Activated T-cell treated with anti-CD3 and anti-CD28 coated beads, Interleukin-2, amount 50 U/mL, for 4 hours (primary cell): ENCODE results near the gene LARGE1. TPM values are rescaled to one million over a fixed set of nuclear protein-coding genes. Genes with fewer than 3 reads are reported as not detected.
"Not testable (repeated sequence)": the region's sequence is repeated elsewhere in the genome, so short reads cannot be mapped to it uniquely, and the experiment has no call there.

ENCODE experiments used
- ATAC-seq, 2 donors: fragments of 200-7000 bp; cut with Tn5 transposase; one replicate each; pipeline ENCODE4 v1.10.0; 2021
- DNase-seq: peaks from one replicate; pipeline ENCODE4 v3.0.0-alpha.2; 2020
- H3K27me3 Mint-ChIP-seq: one replicate; pipeline ENCODE4 v1.8.0; 2021; ENCODE audit warnings: low read depth, mixed read lengths
- H3K36me3 Mint-ChIP-seq: one replicate; pipeline ENCODE4 v1.8.0; 2022; ENCODE audit warnings: mixed read lengths; ENCODE audit not compliant: insufficient read depth
- H3K4me1 Mint-ChIP-seq: one replicate; pipeline ENCODE4 v1.8.0; 2021; ENCODE audit warnings: low read depth, mixed read lengths
- H3K4me3 Mint-ChIP-seq: one replicate; pipeline ENCODE4 v1.8.0; 2021; ENCODE audit warnings: mild to moderate bottlenecking, moderate library complexity, mixed read lengths
- H3K9me3 Mint-ChIP-seq: one replicate; pipeline ENCODE4 v1.8.0; 2021; ENCODE audit warnings: mixed read lengths
- total RNA-seq, 3 donors: library from RNA; stranded (reverse); gene quantifications; one replicate each; pipeline ENCODE4 v1.2.1, GENCODE V29; 2021

The LARGE1 gene
- total RNA-seq, 3 donors from 2014 or later, result 0.73 to 2.2 (median 1.0) TPM

DNA sequence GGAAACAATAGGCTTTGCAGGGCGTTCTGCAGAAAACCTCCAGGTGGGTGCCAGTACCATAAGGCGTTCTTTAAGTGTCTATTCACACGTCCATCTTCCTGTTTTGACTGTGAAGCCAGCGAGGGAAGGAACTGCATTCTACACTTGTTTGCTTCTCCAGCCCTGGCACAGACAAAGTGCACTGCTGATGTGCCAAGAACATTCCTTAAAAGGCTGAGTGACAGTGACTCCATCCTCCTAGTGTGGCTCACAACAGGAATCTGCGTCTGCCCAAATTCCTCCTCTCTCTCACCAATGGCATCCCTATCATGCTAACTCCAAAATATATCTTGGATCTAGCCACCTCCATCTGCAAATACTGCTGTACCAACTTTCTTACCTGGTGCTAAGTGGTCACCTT lies 454.7 kb downstream of the LARGE1 start:
- Mint-ChIP-seq H3K36me3 (peaks cover 2% of the 10 kb centered on the region), H3K27me3 (no peaks in the 10 kb centered on the region), H3K4me3 (no peak overlapping the region), H3K4me1 (no peaks in the 10 kb centered on the region), H3K9me3 (peaks cover 10% of the 10 kb centered on the region)
- DNase-seq (no peak), ATAC-seq (no peak)

DNA sequence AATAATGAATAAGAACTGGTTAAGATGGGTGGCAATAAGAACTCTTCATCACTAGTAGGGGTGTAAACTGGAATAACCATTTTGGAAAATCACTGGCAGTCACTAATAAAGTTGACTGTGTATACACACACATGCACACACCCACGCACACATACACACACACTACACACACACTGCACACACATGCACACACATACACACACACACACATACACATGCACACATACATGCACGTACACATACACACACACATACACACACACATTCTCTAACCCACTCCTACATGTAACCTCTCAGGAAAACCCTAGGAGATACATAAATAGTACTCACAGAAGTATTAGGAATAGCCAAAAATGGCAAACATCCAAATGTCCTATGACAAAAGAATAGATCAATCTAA lies 455.6 kb downstream of the LARGE1 start:
- no peaks in the 10 kb centered on the region for H3K27me3 Mint-ChIP-seq
- DNase-seq, result no peak
- no peak for ATAC-seq
- peaks cover 2% of the 10 kb centered on the region for H3K36me3 Mint-ChIP-seq
- H3K9me3 Mint-ChIP-seq, result peaks cover 11% of the 10 kb centered on the region
- H3K4me1 Mint-ChIP-seq, result no peaks in the 10 kb centered on the region
- H3K4me3 Mint-ChIP-seq, result no peak overlapping the region

DNA sequence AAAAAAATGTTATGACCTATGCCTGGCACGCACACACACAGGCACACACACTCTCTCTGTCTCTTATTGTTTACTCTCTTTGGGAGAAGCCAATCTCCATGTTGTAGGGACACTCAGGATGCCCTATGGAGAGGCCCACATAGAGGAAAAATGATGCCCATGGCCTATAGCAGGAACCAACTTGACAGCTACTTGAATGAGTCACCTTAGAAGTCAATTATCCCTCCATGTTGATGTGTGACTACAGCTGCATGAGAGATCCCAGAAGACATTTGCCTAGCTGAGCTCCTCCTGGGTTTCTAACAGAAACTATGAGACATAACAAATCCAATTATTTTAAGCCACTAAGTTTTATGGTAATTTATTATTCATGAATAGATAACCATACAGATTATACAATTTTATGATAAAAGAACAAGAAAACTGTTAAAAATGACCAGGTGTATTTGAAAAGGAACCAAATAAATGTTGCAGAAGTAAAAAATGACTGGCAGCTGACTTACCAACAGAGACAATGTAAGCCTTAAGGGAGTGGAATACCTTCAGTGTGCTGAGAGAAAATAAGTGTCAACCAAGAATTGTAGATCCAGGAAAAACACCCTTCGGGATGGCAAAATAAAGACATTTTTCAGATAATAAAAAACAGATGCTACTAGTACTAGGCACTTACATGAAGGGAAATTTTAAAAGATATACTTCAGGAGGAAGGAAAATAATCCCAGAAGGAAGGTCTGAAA lies 458.4 kb downstream of the LARGE1 start:
- DNase-seq, result no peak
- H3K9me3 Mint-ChIP-seq, result peaks cover 11% of the 10 kb centered on the region
- H3K4me1 Mint-ChIP-seq, result no peaks in the 10 kb centered on the region
- peaks cover 2% of the 10 kb centered on the region for H3K36me3 Mint-ChIP-seq
- no peak overlapping the region for H3K4me3 Mint-ChIP-seq
- H3K27me3 Mint-ChIP-seq, result peaks cover 3% of the 10 kb centered on the region
- no peak for ATAC-seq

DNA sequence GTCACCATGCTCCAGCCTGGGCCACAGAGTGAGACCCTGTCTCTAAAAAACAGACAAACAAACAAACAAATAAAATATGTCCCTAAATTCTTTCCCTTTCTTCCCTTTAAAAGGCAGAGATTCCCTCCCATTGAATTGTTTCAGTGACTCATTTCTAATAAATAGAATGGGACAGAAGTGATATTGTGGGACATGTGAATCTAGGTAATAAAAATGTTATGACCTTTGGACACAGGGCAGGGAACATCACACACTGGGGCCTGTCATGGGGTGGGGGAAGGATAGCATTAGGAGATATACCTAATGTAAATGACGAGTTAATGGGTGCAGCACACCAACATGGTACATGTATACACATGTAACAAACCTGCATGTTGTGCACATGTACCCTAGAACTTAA lies 459.0 kb downstream of the LARGE1 start:
- not testable (repeated sequence) for ATAC-seq, DNase-seq, H3K36me3 Mint-ChIP-seq, H3K4me1 Mint-ChIP-seq, H3K4me3 Mint-ChIP-seq, H3K27me3 Mint-ChIP-seq
- peaks cover 11% of the 10 kb centered on the region for H3K9me3 Mint-ChIP-seq

DNA sequence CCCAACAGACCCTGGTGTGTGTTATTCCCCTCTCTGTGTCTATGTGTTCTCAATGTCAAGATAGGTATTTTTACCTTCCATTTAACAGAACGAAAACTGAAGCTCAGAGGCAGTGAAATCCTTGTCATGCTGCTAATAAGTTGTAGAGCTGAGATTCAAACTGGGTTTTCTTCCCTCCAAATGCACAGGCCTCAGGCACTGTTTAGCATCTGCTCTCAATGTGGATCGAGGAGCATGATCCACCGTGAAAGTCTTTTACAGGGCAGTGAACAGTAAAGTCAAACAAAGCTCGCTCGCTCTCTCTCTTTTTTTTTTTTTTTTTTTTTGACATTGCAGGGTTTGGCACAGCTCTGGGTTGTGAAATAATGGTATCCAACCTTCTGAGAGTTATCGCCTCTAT lies 461.1 kb downstream of the LARGE1 start:
- no peak overlapping the region for H3K4me3 Mint-ChIP-seq
- H3K9me3 Mint-ChIP-seq, result peaks cover 11% of the 10 kb centered on the region
- ATAC-seq (no peak), DNase-seq (no peak)
- peaks cover 2% of the 10 kb centered on the region for H3K36me3 Mint-ChIP-seq
- no peaks in the 10 kb centered on the region for H3K4me1 Mint-ChIP-seq
- peaks cover 3% of the 10 kb centered on the region for H3K27me3 Mint-ChIP-seq

DNA sequence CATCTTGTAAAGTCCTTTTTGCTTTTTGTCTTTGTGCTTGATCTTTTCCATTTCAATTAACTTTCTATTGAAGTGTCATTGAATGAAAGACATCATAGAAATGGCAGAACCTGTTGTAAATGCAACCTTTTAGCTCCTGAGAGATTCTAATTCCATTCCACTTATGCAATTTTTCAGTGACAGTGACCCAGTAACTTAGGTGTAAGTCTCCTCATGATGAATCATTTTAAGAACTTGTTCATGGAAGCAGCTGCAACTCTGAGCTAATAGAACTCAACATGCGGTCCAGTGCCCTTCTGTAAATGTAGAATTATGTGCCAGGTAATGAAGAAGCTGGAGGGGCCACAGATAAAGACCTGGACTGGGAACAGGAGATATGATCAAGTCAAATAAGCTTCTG lies 463.8 kb downstream of the LARGE1 start:
- Mint-ChIP-seq H3K4me1 (no peaks in the 10 kb centered on the region), H3K9me3 (peaks cover 4% of the 10 kb centered on the region), H3K27me3 (peaks cover 3% of the 10 kb centered on the region), H3K4me3 (no peak overlapping the region), H3K36me3 (no peaks in the 10 kb centered on the region)
- DNase-seq, result no peak
- ATAC-seq, result no peak

DNA sequence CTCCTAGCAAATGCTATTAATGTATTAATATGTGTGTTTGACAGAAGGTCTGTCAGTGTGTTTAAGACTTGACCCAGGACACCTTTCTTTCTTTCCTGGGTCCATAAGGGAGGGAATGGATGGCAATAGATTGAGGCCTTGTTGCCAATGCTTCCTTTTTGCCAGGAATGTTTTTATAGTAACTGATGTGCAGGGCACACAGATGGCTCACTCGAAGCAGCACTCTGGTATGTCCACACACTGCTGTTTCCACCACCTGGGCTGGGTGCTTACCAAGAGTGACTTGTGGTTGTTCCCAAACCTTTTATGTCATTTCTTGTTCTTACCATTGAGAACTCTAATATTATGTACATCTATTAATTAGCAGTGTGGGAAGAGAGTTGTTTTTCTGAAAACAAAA lies 465.2 kb downstream of the LARGE1 start:
- Mint-ChIP-seq H3K4me1 (no peaks in the 10 kb centered on the region), H3K4me3 (no peak overlapping the region), H3K9me3 (no peaks in the 10 kb centered on the region), H3K27me3 (peaks cover 3% of the 10 kb centered on the region), H3K36me3 (no peaks in the 10 kb centered on the region)
- DNase-seq (no peak), ATAC-seq (no peak)

DNA sequence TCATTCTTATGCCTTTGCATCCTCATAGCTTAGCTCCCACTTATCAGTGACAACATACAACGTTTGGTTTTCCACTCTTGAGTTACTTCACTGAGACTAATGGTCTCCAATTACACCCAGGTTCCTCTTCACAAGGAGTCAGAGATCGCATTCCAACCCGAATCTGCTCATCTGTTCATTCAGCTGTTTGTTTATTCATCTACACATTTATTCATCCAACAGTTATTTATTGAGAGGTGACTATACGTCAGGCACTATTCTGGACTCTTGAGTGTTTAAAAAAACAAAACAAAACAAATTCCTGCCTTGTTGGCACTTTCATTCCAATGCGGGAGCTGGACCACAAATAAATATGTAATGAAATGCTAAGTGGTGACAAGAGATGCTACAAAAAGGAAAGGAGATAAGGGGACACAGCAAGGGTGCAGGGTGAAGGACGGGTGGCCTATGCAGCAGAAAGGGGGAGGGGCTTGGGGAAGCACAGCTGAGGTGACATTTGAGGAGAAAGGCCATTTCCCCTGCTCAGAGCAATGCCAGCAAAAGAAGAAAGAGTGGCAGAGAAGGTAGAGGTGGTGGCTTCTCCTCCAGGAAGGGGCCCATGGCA lies 468.3 kb downstream of the LARGE1 start:
- Mint-ChIP-seq H3K4me1 (no peaks in the 10 kb centered on the region), H3K27me3 (no peaks in the 10 kb centered on the region), H3K36me3 (no peaks in the 10 kb centered on the region), H3K4me3 (no peak overlapping the region), H3K9me3 (no peaks in the 10 kb centered on the region)
- DNase-seq, result no peak
- ATAC-seq, result no peak

DNA sequence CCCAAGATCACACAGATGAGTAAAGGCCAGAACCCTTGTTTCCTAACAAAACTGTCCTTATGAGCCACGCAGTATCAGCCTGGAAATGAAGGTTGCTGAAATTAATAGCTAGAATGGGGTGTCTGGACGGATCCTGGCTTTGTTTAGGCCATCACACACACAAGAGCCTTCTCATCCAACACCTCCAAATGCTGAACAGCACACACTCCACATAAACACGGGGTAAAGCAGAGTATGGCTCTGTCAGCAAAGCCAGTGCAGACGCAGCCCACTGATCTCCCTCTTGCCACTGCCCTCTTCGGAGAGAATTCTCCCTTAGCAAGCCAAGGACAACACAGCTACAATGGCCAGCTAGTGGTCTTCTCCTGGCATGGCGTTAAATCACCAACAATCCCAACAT lies 469.5 kb downstream of the LARGE1 start:
- no peak for DNase-seq
- H3K4me3 Mint-ChIP-seq, result no peak overlapping the region
- no peaks in the 10 kb centered on the region for H3K36me3 Mint-ChIP-seq
- H3K9me3 Mint-ChIP-seq, result no peaks in the 10 kb centered on the region
- no peak for ATAC-seq
- no peaks in the 10 kb centered on the region for H3K4me1 Mint-ChIP-seq
- H3K27me3 Mint-ChIP-seq, result no peaks in the 10 kb centered on the region

DNA sequence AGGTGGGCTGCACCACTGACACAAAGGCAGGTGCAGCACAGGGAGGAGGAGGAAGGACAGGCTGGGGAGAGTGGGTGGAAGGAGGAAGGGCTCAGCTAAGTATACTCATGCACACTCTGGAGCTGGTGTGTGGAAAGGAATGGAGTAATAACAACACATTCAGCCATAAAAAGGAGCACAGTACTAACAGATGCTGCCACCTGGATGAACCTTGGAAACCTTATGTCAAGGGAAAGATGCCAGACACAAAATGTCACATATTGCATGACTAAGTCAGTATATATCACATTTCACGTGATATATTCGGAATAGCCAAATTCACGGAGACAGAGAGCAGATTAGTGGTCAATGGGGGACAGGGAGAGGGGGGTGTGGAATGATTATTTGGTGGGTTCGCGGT lies 472.5 kb downstream of the LARGE1 start:
- no peaks in the 10 kb centered on the region for H3K27me3 Mint-ChIP-seq
- no peak for DNase-seq
- no peaks in the 10 kb centered on the region for H3K9me3 Mint-ChIP-seq
- H3K36me3 Mint-ChIP-seq, result no peaks in the 10 kb centered on the region
- H3K4me3 Mint-ChIP-seq, result no peak overlapping the region
- H3K4me1 Mint-ChIP-seq, result no peaks in the 10 kb centered on the region
- no peak for ATAC-seq

DNA sequence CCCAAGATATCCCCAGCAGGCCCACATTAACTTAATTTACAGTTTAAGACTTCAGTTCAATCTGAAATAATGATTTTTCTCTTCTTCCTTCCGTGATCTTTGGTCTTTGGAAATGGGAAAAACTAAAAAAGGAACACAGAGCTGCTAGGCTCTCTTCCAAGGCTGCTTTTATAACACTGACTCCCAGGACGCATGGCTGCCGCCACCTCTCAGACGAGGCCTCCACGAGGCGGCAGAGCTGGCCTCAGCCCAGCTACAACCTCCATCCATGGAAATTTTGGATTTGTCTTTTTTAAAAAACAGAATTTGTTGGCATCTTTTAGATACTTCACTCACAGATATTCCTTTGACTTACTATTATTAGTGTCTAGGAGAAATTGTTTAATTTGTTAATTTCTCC lies 476.6 kb downstream of the LARGE1 start:
- no peaks in the 10 kb centered on the region for H3K27me3 Mint-ChIP-seq
- H3K9me3 Mint-ChIP-seq, result no peaks in the 10 kb centered on the region
- H3K36me3 Mint-ChIP-seq, result no peaks in the 10 kb centered on the region
- no peak for ATAC-seq
- H3K4me3 Mint-ChIP-seq, result no peak overlapping the region
- H3K4me1 Mint-ChIP-seq, result no peaks in the 10 kb centered on the region
- DNase-seq, result no peak

DNA sequence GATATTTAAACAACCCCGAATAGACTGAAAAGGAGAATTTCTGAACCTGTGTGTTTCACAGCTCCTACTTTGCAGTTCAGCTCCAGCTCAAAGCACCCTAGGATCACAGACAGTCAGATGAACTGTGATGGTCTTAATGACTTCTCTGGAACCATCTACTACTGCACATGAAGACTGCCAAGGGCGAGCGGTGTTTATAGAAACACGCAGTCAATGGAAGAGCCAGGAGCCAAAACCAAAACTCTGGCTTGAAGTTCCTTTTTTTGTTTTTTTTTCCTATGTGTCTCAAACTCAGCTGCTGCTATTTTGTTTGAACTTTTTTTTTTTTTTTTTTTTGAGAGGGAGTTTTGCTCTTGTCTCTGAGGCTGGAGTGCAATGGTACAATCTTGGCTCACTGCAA lies 479.5 kb downstream of the LARGE1 start:
- Mint-ChIP-seq H3K4me1 (no peaks in the 10 kb centered on the region), H3K27me3 (no peaks in the 10 kb centered on the region), H3K9me3 (no peaks in the 10 kb centered on the region), H3K4me3 (no peak overlapping the region), H3K36me3 (no peaks in the 10 kb centered on the region)
- no peak for DNase-seq
- ATAC-seq, result no peak

DNA sequence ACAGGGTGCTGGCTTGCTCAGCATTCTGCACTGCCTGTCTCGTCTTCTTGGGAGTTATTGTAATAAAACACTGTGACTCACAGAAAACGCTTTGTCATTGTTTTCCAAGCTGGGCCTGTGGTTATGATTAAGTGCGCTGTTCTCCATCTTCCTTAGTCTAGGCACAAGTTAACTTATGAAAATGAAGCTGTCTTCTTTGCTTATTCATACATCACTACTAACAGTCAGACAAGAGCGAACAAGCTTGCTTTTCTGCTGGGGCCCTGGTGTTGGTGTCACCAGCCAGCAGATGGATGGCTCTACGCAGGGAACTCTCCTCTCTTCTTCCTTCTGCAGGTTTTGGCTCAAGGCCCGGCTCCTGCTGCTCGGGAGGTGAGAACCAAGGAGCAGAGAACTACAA lies 482.0 kb downstream of the LARGE1 start:
- DNase-seq, result no peak
- Mint-ChIP-seq H3K4me3 (no peak overlapping the region), H3K4me1 (no peaks in the 10 kb centered on the region), H3K9me3 (no peaks in the 10 kb centered on the region), H3K27me3 (no peaks in the 10 kb centered on the region), H3K36me3 (no peaks in the 10 kb centered on the region)
- ATAC-seq, result no peak

DNA sequence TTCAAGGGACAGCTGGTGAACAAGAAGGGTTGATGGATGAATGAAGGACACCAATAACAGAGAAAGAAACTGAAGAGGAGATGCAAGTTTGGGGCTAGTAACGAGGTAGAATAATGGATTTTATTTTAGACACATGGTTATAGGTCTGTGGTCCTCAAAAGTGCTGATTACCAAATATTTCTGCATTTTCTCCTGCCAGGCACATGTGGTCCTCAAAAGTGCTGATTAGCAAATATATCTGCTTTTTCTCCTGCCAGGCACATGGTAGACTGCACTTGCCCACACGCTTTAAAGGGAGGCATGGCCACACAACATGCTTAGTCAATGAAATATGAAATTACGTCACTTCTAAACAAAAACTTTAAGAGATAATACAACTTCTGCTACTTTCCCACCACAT lies 489.0 kb downstream of the LARGE1 start:
- Mint-ChIP-seq H3K27me3 (no peaks in the 10 kb centered on the region), H3K4me3 (no peak overlapping the region), H3K4me1 (no peaks in the 10 kb centered on the region), H3K36me3 (no peaks in the 10 kb centered on the region), H3K9me3 (no peaks in the 10 kb centered on the region)
- ATAC-seq, result no peak
- no peak for DNase-seq

DNA sequence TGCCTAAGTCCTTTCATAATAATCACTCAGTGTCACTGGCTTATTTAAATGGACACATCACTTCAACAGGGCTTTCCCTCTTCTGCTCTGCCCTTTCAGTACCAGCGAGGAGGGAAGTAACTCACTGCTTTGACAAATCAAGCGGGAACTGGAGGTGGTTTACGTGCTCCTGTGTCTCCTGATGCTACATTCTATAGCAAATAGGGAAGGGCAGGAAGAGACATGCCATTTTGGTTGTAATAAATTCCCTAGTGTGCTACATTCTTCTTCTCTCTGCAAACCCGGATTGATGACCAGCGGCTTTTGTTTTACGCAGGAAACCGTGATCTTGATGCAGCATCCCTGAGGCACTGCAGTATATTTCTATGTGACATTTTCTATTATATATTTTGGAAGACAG lies 491.0 kb downstream of the LARGE1 start:
- DNase-seq (no peak), ATAC-seq (no peak)
- H3K27me3 Mint-ChIP-seq, result no peaks in the 10 kb centered on the region
- H3K9me3 Mint-ChIP-seq, result no peaks in the 10 kb centered on the region
- H3K36me3 Mint-ChIP-seq, result no peaks in the 10 kb centered on the region
- no peak overlapping the region for H3K4me3 Mint-ChIP-seq
- H3K4me1 Mint-ChIP-seq, result no peaks in the 10 kb centered on the region
